OCI-LY3 (cell line): ENCODE results near the gene AKAP6.

ENCODE experiments used
- H2AFZ ChIP-seq: fragments of 200-600, 300-600 bp; shearing (Covaris generic); 2 replicates; pipeline ENCODE4 v1.6.0; 2014; ENCODE audit warnings: antibody characterized with exemption, low read depth, low read length
- H3K27ac ChIP-seq: fragments of 200-600, 300-600 bp; sonication (generic); 2 replicates; pipeline ENCODE4 v1.5.1; 2014; ENCODE audit warnings: mild to moderate bottlenecking, low read length, moderate library complexity, mixed read lengths
- H3K27me3 ChIP-seq: fragments of 200-600, 300-600 bp; sonication (generic); 2 replicates; pipeline ENCODE4 v1.6.1; 2014; ENCODE audit warnings: low read depth, low read length, mixed read lengths
- H3K36me3 ChIP-seq: fragments of 200-600, 300-600 bp; sonication (generic); replicated peaks from 2 replicates; pipeline ENCODE3; 2014; ENCODE audit warnings: low read depth, low read length, mixed read lengths
- H3K4me1 ChIP-seq: fragments of 300-600, 200-600 bp; sonication (generic); 2 replicates; pipeline ENCODE4 v1.6.1; 2014; ENCODE audit warnings: low read length, mixed read lengths
- H3K4me2 ChIP-seq: fragments of 200-600, 300-600 bp; sonication (generic); 2 replicates; pipeline ENCODE4 v1.6.1; 2014; ENCODE audit warnings: low read length, mixed read lengths
- H3K4me3 ChIP-seq: fragments of 300-600, 200-600 bp; sonication (generic); 2 replicates; pipeline ENCODE4 v1.5.1; 2014; ENCODE audit warnings: antibody characterized with exemption, mild to moderate bottlenecking, low read length, moderate library complexity
- H3K79me2 ChIP-seq: fragments of 300-600, 200-600 bp; shearing (Covaris generic); 2 replicates; pipeline ENCODE4 v1.6.1; 2014; ENCODE audit warnings: mild to moderate bottlenecking, low read length, mixed read lengths
- H3K9ac ChIP-seq: fragments of 300-600, 200-600 bp; shearing (Covaris generic); 2 replicates; pipeline ENCODE4 v1.6.0; 2014; ENCODE audit warnings: mild to moderate bottlenecking, low read length, moderate library complexity
- H3K9me3 ChIP-seq: fragments of 200-600, 300-600 bp; shearing (Covaris generic); 2 replicates; pipeline ENCODE4 v1.6.1; 2014; ENCODE audit warnings: low read length, mixed read lengths; ENCODE audit not compliant: insufficient read depth
- H4K20me1 ChIP-seq: fragments of 200-600, 300-600 bp; sonication (generic); 2 replicates; pipeline ENCODE4 v1.6.1; 2016; ENCODE audit warnings: low read length, mixed read lengths; ENCODE audit not compliant: insufficient read depth
- EZH2phosphoT487 ChIP-seq: fragments of 200-600 bp; shearing (Covaris generic); IDR thresholded peaks from 2 replicates; pipeline ENCODE4 v1.6.1; 2018; ENCODE audit warnings: antibody characterized with exemption, mixed run types, low read depth
- TF ChIP-seq, protein P1 (sequence below): fragments of 200-600, 300-600 bp; sonication (generic); IDR thresholded peaks from 2 replicates; pipeline ENCODE4 v1.5.1; 2014; ENCODE audit warnings: antibody characterized with exemption, low read length, low read depth

Gene AKAP6

GRCh38 chr14:32545506-32546210, 216.6 kb downstream of the AKAP6 start:
- no peaks in the 10 kb centered on the region for H4K20me1 ChIP-seq

DNA sequence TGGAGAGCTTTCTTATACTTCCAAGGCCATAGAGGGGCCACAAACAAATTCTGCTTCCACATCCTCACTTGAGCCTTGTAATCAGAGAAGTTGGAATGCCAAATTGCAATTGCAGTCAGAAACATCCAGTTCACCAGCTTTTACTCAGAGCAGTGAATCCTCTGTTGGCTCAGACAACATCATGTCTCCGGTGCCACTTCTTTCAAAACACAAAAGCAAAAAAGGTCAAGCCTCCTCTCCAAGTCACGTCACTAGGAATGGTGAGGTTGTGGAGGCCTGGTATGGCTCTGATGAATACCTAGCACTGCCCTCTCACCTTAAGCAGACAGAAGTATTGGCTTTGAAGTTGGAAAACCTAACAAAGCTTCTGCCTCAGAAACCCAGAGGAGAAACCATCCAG, 217.1 kb downstream of the AKAP6 start:
- Histone ChIP-seq H2AFZ (no peak overlapping the region), H3K9me3 (no peaks in the 10 kb centered on the region), H3K36me3 (no peaks in the 10 kb centered on the region), H3K79me2 (no peaks in the 10 kb centered on the region), H4K20me1 (no peaks in the 10 kb centered on the region), H3K9ac (no peak overlapping the region), H3K27ac (no peak overlapping the region), H3K27me3 (0 out of 2 replicates have a peak, but pooled peaks cover 4% of the 10 kb centered on the region), H3K4me1 (no peaks in the 10 kb centered on the region), H3K4me3 (no peak overlapping the region), H3K4me2 (no peak overlapping the region)
- TF ChIP-seq, protein P1, sequence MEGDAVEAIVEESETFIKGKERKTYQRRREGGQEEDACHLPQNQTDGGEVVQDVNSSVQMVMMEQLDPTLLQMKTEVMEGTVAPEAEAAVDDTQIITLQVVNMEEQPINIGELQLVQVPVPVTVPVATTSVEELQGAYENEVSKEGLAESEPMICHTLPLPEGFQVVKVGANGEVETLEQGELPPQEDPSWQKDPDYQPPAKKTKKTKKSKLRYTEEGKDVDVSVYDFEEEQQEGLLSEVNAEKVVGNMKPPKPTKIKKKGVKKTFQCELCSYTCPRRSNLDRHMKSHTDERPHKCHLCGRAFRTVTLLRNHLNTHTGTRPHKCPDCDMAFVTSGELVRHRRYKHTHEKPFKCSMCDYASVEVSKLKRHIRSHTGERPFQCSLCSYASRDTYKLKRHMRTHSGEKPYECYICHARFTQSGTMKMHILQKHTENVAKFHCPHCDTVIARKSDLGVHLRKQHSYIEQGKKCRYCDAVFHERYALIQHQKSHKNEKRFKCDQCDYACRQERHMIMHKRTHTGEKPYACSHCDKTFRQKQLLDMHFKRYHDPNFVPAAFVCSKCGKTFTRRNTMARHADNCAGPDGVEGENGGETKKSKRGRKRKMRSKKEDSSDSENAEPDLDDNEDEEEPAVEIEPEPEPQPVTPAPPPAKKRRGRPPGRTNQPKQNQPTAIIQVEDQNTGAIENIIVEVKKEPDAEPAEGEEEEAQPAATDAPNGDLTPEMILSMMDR: no peak
- TF ChIP-seq EZH2phosphoT487: no peak

More at GRCh38 chr14:32545506-32546210, 216.6 kb downstream of the AKAP6 start:
- no peak for TF ChIP-seq EZH2phosphoT487
- TF ChIP-seq, protein P1: no peak
- H3K36me3 ChIP-seq: no peaks in the 10 kb centered on the region
- no peaks in the 10 kb centered on the region for H3K9me3 ChIP-seq
- H3K4me3 ChIP-seq: no peak overlapping the region
- 0 out of 2 replicates have a peak, but pooled peaks cover 4% of the 10 kb centered on the region for H3K27me3 ChIP-seq
- H3K4me2 ChIP-seq: no peak overlapping the region
- H2AFZ ChIP-seq: no peak overlapping the region
- no peaks in the 10 kb centered on the region for H3K4me1 ChIP-seq
- H3K79me2 ChIP-seq: no peaks in the 10 kb centered on the region
- H3K27ac ChIP-seq: no peak overlapping the region
- H3K9ac ChIP-seq: no peak overlapping the region

DNA sequence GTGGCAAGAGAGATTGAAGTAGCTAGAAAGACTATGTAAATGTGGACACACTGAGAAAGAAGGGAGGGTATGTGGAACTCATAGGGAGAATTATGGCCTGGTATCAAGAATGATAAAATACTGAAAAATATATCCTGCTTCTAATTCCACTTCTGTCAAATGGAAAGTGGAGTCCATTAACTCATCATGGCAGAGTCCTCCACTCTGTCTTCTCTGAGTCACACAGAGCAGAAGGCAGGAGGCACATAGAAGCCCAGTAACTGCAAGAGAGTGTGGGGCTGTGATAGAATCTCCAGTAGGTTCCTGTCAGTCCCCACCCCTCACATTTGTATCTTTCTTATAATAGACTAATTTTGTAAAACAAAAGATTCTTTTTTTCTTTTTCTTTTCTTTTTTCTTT, 223.7 kb downstream of the AKAP6 start:
- H3K27ac ChIP-seq: no peak overlapping the region
- H3K9me3 ChIP-seq: no peaks in the 10 kb centered on the region
- H3K36me3 ChIP-seq: no peaks in the 10 kb centered on the region
- no peaks in the 10 kb centered on the region for H3K79me2 ChIP-seq
- H3K9ac ChIP-seq: no peak overlapping the region
- no peak overlapping the region for H3K4me3 ChIP-seq
- H2AFZ ChIP-seq: no peak overlapping the region
- no peak for TF ChIP-seq EZH2phosphoT487
- TF ChIP-seq, protein P1: no peak
- no peaks in the 10 kb centered on the region for H4K20me1 ChIP-seq
- H3K4me2 ChIP-seq: no peak overlapping the region
- H3K4me1 ChIP-seq: no peaks in the 10 kb centered on the region
- no peaks in the 10 kb centered on the region for H3K27me3 ChIP-seq

- TF ChIP-seq, protein P1: no peak
- TF ChIP-seq EZH2phosphoT487: no peak
- Histone ChIP-seq H3K27me3 (no peaks in the 10 kb centered on the region), H3K9me3 (no peaks in the 10 kb centered on the region), H2AFZ (no peak overlapping the region), H3K4me1 (no peaks in the 10 kb centered on the region), H3K79me2 (no peaks in the 10 kb centered on the region), H3K4me2 (no peak overlapping the region), H3K4me3 (no peak overlapping the region), H4K20me1 (no peaks in the 10 kb centered on the region), H3K9ac (no peak overlapping the region), H3K27ac (no peak overlapping the region), H3K36me3 (no peaks in the 10 kb centered on the region)
These were observed 229.9 kb downstream of the AKAP6 start for GRCh38 chr14:32559048-32559447.
